ENCODE results near the gene CATSPER3. TPM values are rescaled to one million over a fixed set of nuclear protein-coding genes. Genes with fewer than 3 reads are reported as not detected.
A peak's percentile ranks its signal among the peaks of the same experiment; 100 is the strongest.

The CATSPER3 gene
- polyA plus RNA-seq, 3 donors = 0.15 to 0.60 (median 0.52) TPM

DNA sequence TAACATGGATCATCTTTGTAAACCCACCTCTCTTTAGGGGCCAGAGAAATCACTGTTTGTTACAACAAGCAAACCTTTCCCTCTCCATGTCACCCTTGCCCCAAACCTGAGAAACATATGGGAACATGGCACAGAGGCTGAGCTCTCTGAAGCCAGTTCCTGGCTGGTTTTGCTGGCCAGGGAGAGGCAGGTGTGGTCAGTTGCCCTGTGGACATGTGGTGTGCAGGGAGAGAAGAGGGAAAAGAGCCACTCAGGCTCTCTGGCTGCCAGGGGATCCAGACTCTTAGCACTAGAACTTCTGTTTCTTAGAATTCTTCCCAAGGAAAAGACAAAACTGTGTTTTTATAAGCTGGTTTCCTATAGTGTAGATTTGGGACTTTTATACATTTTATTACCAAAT, 4.6 kb upstream of the CATSPER3 start:
- Histone ChIP-seq H3K4me1 (ENCODE audit: control insufficient read depth in 1 of 2, insufficient read depth in 2 of 2, low read length in 2 of 2) (no peaks in the 10 kb centered on the region), H4K20me1 (ENCODE audit: insufficient read depth, low read length) (no peaks in the 10 kb centered on the region), H3K4me2 (replicated peaks; ENCODE audit: extremely low read depth, low read length, poor library complexity, severe bottlenecking) (no peak overlapping the region), H3K36me3 (replicated peaks in 1 of 2; ENCODE audit: control insufficient read depth in 1 of 2, insufficient read depth in 2 of 2, low read length in 2 of 2) (peaks cover 46 to 75% of the 10 kb centered on the region in 2 donors), H3K9me3 (replicated peaks in 1 of 2; ENCODE audit: control insufficient read depth in 1 of 2, insufficient read depth in 1 of 2, low read length in 2 of 2) (no peaks in the 10 kb centered on the region), H3K9ac (ENCODE audit: insufficient read depth, low read length, poor library complexity, severe bottlenecking) (no peak overlapping the region), H3K4me3 (replicated peaks in 1 of 3; ENCODE audit: low read depth in 2 of 3, low read length in 3 of 3) (no peak overlapping the region), H3K79me2 (ENCODE audit: insufficient read depth, low read length) (no peaks in the 10 kb centered on the region), H2AFZ (ENCODE audit: insufficient read depth, low read depth, low read length, poor library complexity, severe bottlenecking) (no peak overlapping the region), H3K27me3 (ENCODE audit: control insufficient read depth in 2 of 2, insufficient read depth in 2 of 2, low read length in 2 of 2) (no peaks in the 10 kb centered on the region), H3K27ac (ENCODE audit: low read depth in 1 of 2, low read length in 2 of 2) (no peak overlapping the region)
- DNase-seq = no peak
- Mint-ChIP-seq H3K27ac (no peak overlapping the region), H3K36me3 (peaks cover 48 to 61% of the 10 kb centered on the region in 2 donors), H3K27me3 (ENCODE audit: low read depth in 3 of 3) (peaks cover 0 to 2% (median 0%) of the 10 kb centered on the region in 3 donors), H3K4me3 (no peak overlapping the region), H3K9me3 (no peaks in the 10 kb centered on the region), H3K4me1 (no peaks in the 10 kb centered on the region)
- intact Hi-C loops (cut with micrococcal nuclease) = no loop called here
- TF ChIP-seq, protein P1, sequence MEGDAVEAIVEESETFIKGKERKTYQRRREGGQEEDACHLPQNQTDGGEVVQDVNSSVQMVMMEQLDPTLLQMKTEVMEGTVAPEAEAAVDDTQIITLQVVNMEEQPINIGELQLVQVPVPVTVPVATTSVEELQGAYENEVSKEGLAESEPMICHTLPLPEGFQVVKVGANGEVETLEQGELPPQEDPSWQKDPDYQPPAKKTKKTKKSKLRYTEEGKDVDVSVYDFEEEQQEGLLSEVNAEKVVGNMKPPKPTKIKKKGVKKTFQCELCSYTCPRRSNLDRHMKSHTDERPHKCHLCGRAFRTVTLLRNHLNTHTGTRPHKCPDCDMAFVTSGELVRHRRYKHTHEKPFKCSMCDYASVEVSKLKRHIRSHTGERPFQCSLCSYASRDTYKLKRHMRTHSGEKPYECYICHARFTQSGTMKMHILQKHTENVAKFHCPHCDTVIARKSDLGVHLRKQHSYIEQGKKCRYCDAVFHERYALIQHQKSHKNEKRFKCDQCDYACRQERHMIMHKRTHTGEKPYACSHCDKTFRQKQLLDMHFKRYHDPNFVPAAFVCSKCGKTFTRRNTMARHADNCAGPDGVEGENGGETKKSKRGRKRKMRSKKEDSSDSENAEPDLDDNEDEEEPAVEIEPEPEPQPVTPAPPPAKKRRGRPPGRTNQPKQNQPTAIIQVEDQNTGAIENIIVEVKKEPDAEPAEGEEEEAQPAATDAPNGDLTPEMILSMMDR (IDR thresholded peaks at IDR 0.05) = no peak

DNA sequence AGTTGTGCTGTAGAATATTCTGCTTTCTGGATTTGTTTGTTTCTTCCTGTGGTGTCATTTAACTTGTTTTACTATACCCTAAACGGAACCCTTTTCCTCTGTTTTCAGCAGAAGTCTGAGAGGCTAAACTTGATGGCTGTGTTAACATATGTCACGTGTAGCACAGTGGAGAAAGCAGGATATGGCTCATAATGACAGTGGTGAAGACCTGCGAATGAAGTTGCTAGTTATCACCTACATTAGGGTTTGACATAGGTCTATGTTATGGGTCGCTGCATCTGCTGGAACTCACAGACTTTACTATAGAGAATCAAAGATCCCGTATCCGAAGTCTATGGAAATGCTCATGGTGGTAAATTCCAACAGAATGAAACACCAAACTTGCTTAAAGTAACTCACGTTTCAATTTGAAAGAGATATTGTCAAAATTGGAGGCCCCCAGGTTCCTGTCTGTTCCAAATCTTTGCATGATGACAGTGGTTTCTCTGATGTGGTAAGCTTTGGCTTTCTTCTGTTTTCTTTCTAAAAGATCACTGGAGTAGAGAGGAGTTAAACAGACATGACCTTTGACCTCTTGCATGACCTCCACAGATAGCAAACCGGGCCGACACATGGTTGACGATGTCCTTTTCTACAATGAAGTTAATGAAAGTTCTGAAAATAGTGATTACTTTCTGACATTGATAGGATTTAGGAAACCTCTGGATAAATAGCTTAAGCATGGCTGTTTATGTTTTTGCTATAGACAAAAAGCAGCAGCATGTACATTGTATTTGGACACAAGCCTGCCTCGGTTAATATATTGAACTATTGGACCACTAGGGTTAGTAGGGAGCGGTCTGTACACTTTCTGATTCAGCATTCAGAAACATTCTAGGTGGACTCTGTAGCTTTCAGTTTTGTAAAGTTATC, 3.1 kb upstream of the CATSPER3 start:
- no peak overlapping the region for H3K4me3 Mint-ChIP-seq
- TF ChIP-seq, protein P1 (IDR thresholded peaks at IDR 0.05) = no peak
- intact Hi-C loops (cut with micrococcal nuclease) = no loop called here
- H4K20me1 ChIP-seq (ENCODE audit: insufficient read depth, low read length) = no peaks in the 10 kb centered on the region
- no peak overlapping the region for H3K9ac ChIP-seq (ENCODE audit: insufficient read depth, low read length, poor library complexity, severe bottlenecking)
- no peak overlapping the region for H2AFZ ChIP-seq (ENCODE audit: insufficient read depth, low read depth, low read length, poor library complexity, severe bottlenecking)
- H3K9me3 ChIP-seq (replicated peaks in 1 of 2; ENCODE audit: control insufficient read depth in 1 of 2, insufficient read depth in 1 of 2, low read length in 2 of 2) = no peaks in the 10 kb centered on the region
- H3K9me3 Mint-ChIP-seq = no peaks in the 10 kb centered on the region
- peaks cover 46 to 64% of the 10 kb centered on the region in 2 donors for H3K36me3 Mint-ChIP-seq
- peaks cover 46 to 59% of the 10 kb centered on the region in 2 donors for H3K36me3 ChIP-seq (replicated peaks in 1 of 2; ENCODE audit: control insufficient read depth in 1 of 2, insufficient read depth in 2 of 2, low read length in 2 of 2)
- H3K4me3 ChIP-seq (replicated peaks in 1 of 3; ENCODE audit: low read depth in 2 of 3, low read length in 3 of 3) = no peak overlapping the region
- H3K27ac ChIP-seq (ENCODE audit: low read depth in 1 of 2, low read length in 2 of 2) = no peak overlapping the region
- no peak overlapping the region for H3K4me2 ChIP-seq (replicated peaks; ENCODE audit: extremely low read depth, low read length, poor library complexity, severe bottlenecking)
- DNase-seq = no peak
- H3K4me1 ChIP-seq (ENCODE audit: control insufficient read depth in 1 of 2, insufficient read depth in 2 of 2, low read length in 2 of 2) = no peaks in the 10 kb centered on the region
- H3K27me3 ChIP-seq (ENCODE audit: control insufficient read depth in 2 of 2, insufficient read depth in 2 of 2, low read length in 2 of 2) = no peaks in the 10 kb centered on the region
- no peaks in the 10 kb centered on the region for H3K79me2 ChIP-seq (ENCODE audit: insufficient read depth, low read length)
- 98% methylated on average over 7 of the region's 12 CpGs for WGBS (ENCODE audit: insufficient coverage)
- peak overlapping the region in 1 of 7 donors; percentile 52 for H3K27ac Mint-ChIP-seq
- no peaks in the 10 kb centered on the region for H3K4me1 Mint-ChIP-seq
- peaks cover 0 to 2% (median 0%) of the 10 kb centered on the region in 3 donors for H3K27me3 Mint-ChIP-seq (ENCODE audit: low read depth in 3 of 3)

Measured in CD14-positive monocyte (primary cell).